PC-3 (cell line): ENCODE data around the gene CYP20A1.

Source experiments
- EZH2 ChIP-seq: fragments of 300-600 bp; sonication (generic); IDR thresholded peaks from one replicate; pipeline ENCODE4 v1.6.1; 2017; ENCODE audit warnings: antibody characterized with exemption, mild to moderate bottlenecking, low read length; ENCODE audit not compliant: unreplicated experiment
- EZH2phosphoT487 ChIP-seq: fragments of 300-600 bp; sonication (generic); IDR thresholded peaks from 2 replicates; pipeline ENCODE4 v1.6.1; 2018; ENCODE audit warnings: mild to moderate bottlenecking, antibody characterized with exemption, low read length, borderline replicate concordance
- TF ChIP-seq, protein P1 (sequence below): fragments of 300-600 bp; sonication (generic); conservative IDR thresholded peaks from 2 replicates; pipeline ENCODE4 v1.5.1; 2017; ENCODE audit warnings: antibody characterized with exemption, low read depth, mild to moderate bottlenecking, low read length

DNA sequence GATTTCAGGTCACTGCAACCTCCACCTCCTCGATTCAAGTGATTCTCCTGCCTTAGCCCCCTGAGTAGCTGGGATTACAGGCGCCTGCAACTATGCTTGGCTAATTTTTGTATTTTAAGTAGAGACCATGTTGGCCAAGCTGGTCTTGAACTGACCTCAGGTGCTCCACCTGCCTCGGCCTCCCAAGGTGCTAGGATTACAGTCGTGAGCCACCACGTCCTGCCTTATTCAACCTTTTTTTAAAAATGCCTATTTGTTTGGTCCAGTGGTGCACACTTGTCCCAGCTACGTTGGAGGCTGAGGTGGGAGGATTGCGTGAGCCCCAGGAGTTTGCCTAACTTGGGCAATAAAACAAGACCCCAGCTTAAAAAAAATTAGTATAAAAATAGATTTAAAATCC lies 43.3 kb downstream of the CYP20A1 start:
- TF ChIP-seq, protein P1, sequence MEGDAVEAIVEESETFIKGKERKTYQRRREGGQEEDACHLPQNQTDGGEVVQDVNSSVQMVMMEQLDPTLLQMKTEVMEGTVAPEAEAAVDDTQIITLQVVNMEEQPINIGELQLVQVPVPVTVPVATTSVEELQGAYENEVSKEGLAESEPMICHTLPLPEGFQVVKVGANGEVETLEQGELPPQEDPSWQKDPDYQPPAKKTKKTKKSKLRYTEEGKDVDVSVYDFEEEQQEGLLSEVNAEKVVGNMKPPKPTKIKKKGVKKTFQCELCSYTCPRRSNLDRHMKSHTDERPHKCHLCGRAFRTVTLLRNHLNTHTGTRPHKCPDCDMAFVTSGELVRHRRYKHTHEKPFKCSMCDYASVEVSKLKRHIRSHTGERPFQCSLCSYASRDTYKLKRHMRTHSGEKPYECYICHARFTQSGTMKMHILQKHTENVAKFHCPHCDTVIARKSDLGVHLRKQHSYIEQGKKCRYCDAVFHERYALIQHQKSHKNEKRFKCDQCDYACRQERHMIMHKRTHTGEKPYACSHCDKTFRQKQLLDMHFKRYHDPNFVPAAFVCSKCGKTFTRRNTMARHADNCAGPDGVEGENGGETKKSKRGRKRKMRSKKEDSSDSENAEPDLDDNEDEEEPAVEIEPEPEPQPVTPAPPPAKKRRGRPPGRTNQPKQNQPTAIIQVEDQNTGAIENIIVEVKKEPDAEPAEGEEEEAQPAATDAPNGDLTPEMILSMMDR, result no peak
- TF ChIP-seq EZH2phosphoT487 (no peak), EZH2 (no peak)
